GM12875 (cell line): ENCODE measurements around the gene PLB1.

Experiments used
- H3K4me3 ChIP-seq: one replicate; pipeline ENCODE4 v1.5.1; 2011; ENCODE audit warnings: low read depth, low read length, control low read depth
- CTCF ChIP-seq: IDR thresholded peaks from 2 replicates; pipeline ENCODE4 v1.5.1; 2011; ENCODE audit warnings: low read depth, mild to moderate bottlenecking, control low read depth, inconsistent platforms, low read length, moderate library complexity, borderline replicate concordance; ENCODE audit not compliant: insufficient read depth

The PLB1 gene

GRCh38 chr2:28512607-28512965 lies 16.7 kb downstream of the PLB1 start:
- H3K4me3 ChIP-seq: no peak overlapping the region
- TF ChIP-seq CTCF: no peak

GRCh38 chr2:28513097-28513496 lies 17.2 kb downstream of the PLB1 start:
- no peak for TF ChIP-seq CTCF
- H3K4me3 ChIP-seq: no peak overlapping the region

GRCh38 chr2:28515176-28515751 lies 19.4 kb downstream of the PLB1 start:
- no peak for TF ChIP-seq CTCF
- no peak overlapping the region for H3K4me3 ChIP-seq

- TF ChIP-seq CTCF: no peak
- H3K4me3 ChIP-seq: no peak overlapping the region
These were observed 20.6 kb downstream of the PLB1 start for GRCh38 chr2:28516430-28516829.

GRCh38 chr2:28516950-28517349 lies 21.1 kb downstream of the PLB1 start:
- no peak overlapping the region for H3K4me3 ChIP-seq
- no peak for TF ChIP-seq CTCF

GRCh38 chr2:28521663-28522062 lies 25.8 kb downstream of the PLB1 start:
- H3K4me3 ChIP-seq: no peak overlapping the region
- TF ChIP-seq CTCF: no peak

- TF ChIP-seq CTCF: no peak
- no peak overlapping the region for H3K4me3 ChIP-seq
These were observed 26.6 kb downstream of the PLB1 start for GRCh38 chr2:28522481-28522880.
